ENCODE results near the gene GDF10. TPM values are rescaled to one million over a fixed set of nuclear protein-coding genes. Genes with fewer than 3 reads are reported as not detected.
A peak's percentile ranks its signal among the peaks of the same experiment; 100 is the strongest.

Gene GDF10
- total and polyA plus RNA-seq, 2 donors (not counting 3 experiments of a cell fraction or from before 2014, with no cell fraction given), result not detected

- ChIA-PET CTCF (interaction anchor here (0.5 to 2.2 kb wide), 26 partner anchors 10 to 348 kb away, joined by 3 to 49 read pairs (median 4); partner anchors contain the start of genes GDF2 and ZNF488), POLR2A (no interaction called here)
- H3K4me1 ChIP-seq (ENCODE audit: control insufficient read depth, extremely low read depth, insufficient read depth, low read length), result no peaks in the 10 kb centered on the region
- dilution Hi-C loops (cut with MboI; ENCODE audit: extremely low pct_ligation_motif_present, low sequenced_read_pairs) (no loop called here), intact Hi-C loops (cut with micrococcal nuclease) (loop anchor here (1.0 kb wide), 2 partner anchors 293 to 316 kb away; no protein-coding TSS in a partner anchor)
- H3K9me1 ChIP-seq (replicated peaks; ENCODE audit: control insufficient read depth, extremely low read depth, insufficient read depth, low read length), result no peaks in the 10 kb centered on the region
- H2AFZ ChIP-seq (ENCODE audit: low read depth, low read length), result no peak overlapping the region
- no peak overlapping the region for H3K27ac ChIP-seq (ENCODE audit: insufficient read depth, low read depth, low read length)
- no TSS peak for BruUV-seq (replicated peaks)
- H3K36me3 ChIP-seq (ENCODE audit: control insufficient read depth in 2 of 2, extremely low read depth in 1 of 2, insufficient read depth in 2 of 2, low read length in 2 of 2), result no peaks in the 10 kb centered on the region
- DNase-seq (ENCODE audit: low read depth, low spot score) (peak; percentile 64), FAIRE-seq (no peak)
- H3K27me3 ChIP-seq (ENCODE audit: control insufficient read depth in 2 of 2, insufficient read depth in 2 of 2, low read length in 2 of 2), result peaks cover 0 to 8% of the 10 kb centered on the region in 2 experiments
- no peaks in the 10 kb centered on the region for H4K20me1 ChIP-seq (replicated peaks; ENCODE audit: control insufficient read depth, extremely low read depth, insufficient read depth, low read length)
- no peaks in the 10 kb centered on the region for H3K9me3 ChIP-seq (replicated peaks; ENCODE audit: control insufficient read depth, insufficient read depth, low read length)
- no peak overlapping the region for H3K4me3 ChIP-seq (replicated peaks in 1 of 3; ENCODE audit: insufficient read depth in 1 of 3, low read depth in 1 of 3, low read length in 3 of 3)
- no peak overlapping the region for H3K9ac ChIP-seq (replicated peaks; ENCODE audit: extremely low read depth, insufficient read depth, low read length)
- H3K4me2 ChIP-seq (ENCODE audit: insufficient read depth, low read length), result no peak overlapping the region
- TF ChIP-seq CTCF (IDR thresholded peaks at IDR 0.05; ENCODE audit: extremely low read depth in 1 of 2, insufficient read depth in 1 of 2, low read depth in 1 of 2, low read length in 2 of 2) (peak; percentile 91 to 97), EZH2 (IDR thresholded peaks at IDR 0.05; ENCODE audit: borderline replicate concordance, low read depth, low read length, severe bottlenecking) (no peak)
- no peaks in the 10 kb centered on the region for H3K79me2 ChIP-seq (ENCODE audit: control insufficient read depth, insufficient read depth, low read length)
These were observed 40.7 kb downstream of the GDF10 start for GRCh38 chr10:47340608-47341170.

GRCh38 chr10:47344996-47345870 is 45.2 kb downstream of the GDF10 start:
- H3K9me1 ChIP-seq (replicated peaks; ENCODE audit: control insufficient read depth, extremely low read depth, insufficient read depth, low read length), result no peaks in the 10 kb centered on the region
- H3K4me1 ChIP-seq (ENCODE audit: control insufficient read depth, extremely low read depth, insufficient read depth, low read length), result no peaks in the 10 kb centered on the region
- no peaks in the 10 kb centered on the region for H3K79me2 ChIP-seq (ENCODE audit: control insufficient read depth, insufficient read depth, low read length)
- no peak for TF ChIP-seq EZH2 (IDR thresholded peaks at IDR 0.05; ENCODE audit: borderline replicate concordance, low read depth, low read length, severe bottlenecking)
- no peak for TF ChIP-seq JUN (IDR thresholded peaks at IDR 0.05; ENCODE audit: borderline replicate concordance, insufficient read depth, insufficient read length, low read depth)
- no peak for TF ChIP-seq POLR2AphosphoS5 (IDR thresholded peaks at IDR 0.05; ENCODE audit: insufficient read depth, low read depth, low read length)
- no peak for TF ChIP-seq MAX (IDR thresholded peaks at IDR 0.05; ENCODE audit: insufficient read depth, insufficient read length)
- TF ChIP-seq CTCF (IDR thresholded peaks at IDR 0.05; ENCODE audit: extremely low read depth in 1 of 2, insufficient read depth in 1 of 2, low read depth in 1 of 2, low read length in 2 of 2), result no peak
- TF ChIP-seq FOS (IDR thresholded peaks at IDR 0.05; ENCODE audit: borderline replicate concordance, insufficient read depth, low read length), result no peak
- TF ChIP-seq POLR2A (IDR thresholded peaks at IDR 0.05; ENCODE audit: low read depth, low read length), result no peak
- TF ChIP-seq GATA2 (IDR thresholded peaks at IDR 0.05; ENCODE audit: insufficient read depth, insufficient read length, low read depth, low read length), result no peak
- TF ChIP-seq MYC (IDR thresholded peaks at IDR 0.05; ENCODE audit: low read depth, low read length), result no peak
- no peak overlapping the region for H3K27ac ChIP-seq (ENCODE audit: insufficient read depth, low read depth, low read length)
- dilution Hi-C loops (cut with MboI; ENCODE audit: extremely low pct_ligation_motif_present, low sequenced_read_pairs) (no loop called here), intact Hi-C loops (cut with micrococcal nuclease) (no loop called here)
- no peaks in the 10 kb centered on the region for H3K36me3 ChIP-seq (ENCODE audit: control insufficient read depth in 2 of 2, extremely low read depth in 1 of 2, insufficient read depth in 2 of 2, low read length in 2 of 2)
- POLR2A ChIA-PET, result no interaction called here
- H2AFZ ChIP-seq (ENCODE audit: low read depth, low read length), result no peak overlapping the region
- DNase-seq (ENCODE audit: low read depth, low spot score) (no peak), FAIRE-seq (no peak)
- no peak overlapping the region for H3K4me2 ChIP-seq (ENCODE audit: insufficient read depth, low read length)
- H3K9ac ChIP-seq (replicated peaks; ENCODE audit: extremely low read depth, insufficient read depth, low read length), result no peak overlapping the region
- no peaks in the 10 kb centered on the region for H3K27me3 ChIP-seq (ENCODE audit: control insufficient read depth in 2 of 2, insufficient read depth in 2 of 2, low read length in 2 of 2)
- no peak overlapping the region for H3K4me3 ChIP-seq (replicated peaks in 1 of 3; ENCODE audit: insufficient read depth in 1 of 3, low read depth in 1 of 3, low read length in 3 of 3)
- no peaks in the 10 kb centered on the region for H4K20me1 ChIP-seq (replicated peaks; ENCODE audit: control insufficient read depth, extremely low read depth, insufficient read depth, low read length)
- CTCF ChIA-PET, result interaction anchor here (1.4 to 1.6 kb wide), 3 partner anchors 14 to 320 kb away, joined by 3 to 4 read pairs (median 3); no protein-coding TSS in a partner anchor
- BruUV-seq (replicated peaks), result no TSS peak
- no peaks in the 10 kb centered on the region for H3K9me3 ChIP-seq (replicated peaks; ENCODE audit: control insufficient read depth, insufficient read depth, low read length)
